AG20443 (cell line): Measurements from ENCODE around the gene IL22RA1.

Source experiments
- DNase-seq: peaks from one replicate; pipeline ENCODE4 v3.0.0; 2012; ENCODE audit warnings: low spot score, mixed read lengths

Gene IL22RA1

GRCh38 chr1:24097663-24098062 is 45.3 kb downstream of the IL22RA1 start:
- DNase-seq: no peak

GRCh38 chr1:24096739-24097103 is 46.2 kb downstream of the IL22RA1 start:
- DNase-seq: no peak

GRCh38 chr1:24096009-24096738 is 46.8 kb downstream of the IL22RA1 start:
- DNase-seq: no peak

GRCh38 chr1:24095140-24095859 is 47.6 kb downstream of the IL22RA1 start:
- no peak for DNase-seq

- no peak for DNase-seq
These were observed 48.4 kb downstream of the IL22RA1 start for GRCh38 chr1:24094554-24094953.

- DNase-seq: no peak
These were observed 49.2 kb downstream of the IL22RA1 start for GRCh38 chr1:24093732-24094131.

GRCh38 chr1:24092979-24093378 is 50.0 kb downstream of the IL22RA1 start:
- no peak for DNase-seq

- DNase-seq: no peak
These were observed 50.9 kb downstream of the IL22RA1 start for GRCh38 chr1:24091971-24092482.

- DNase-seq: no peak
These were observed 52.2 kb downstream of the IL22RA1 start for GRCh38 chr1:24090736-24091135.

GRCh38 chr1:24089743-24090555 is 53.0 kb downstream of the IL22RA1 start:
- no peak for DNase-seq

- no peak for DNase-seq
These were observed 53.8 kb downstream of the IL22RA1 start for GRCh38 chr1:24089027-24089742.

- DNase-seq: no peak
These were observed 56.5 kb downstream of the IL22RA1 start for GRCh38 chr1:24086466-24086865.

GRCh38 chr1:24085546-24085945 is 57.4 kb downstream of the IL22RA1 start:
- peak; percentile 82 for DNase-seq

- DNase-seq: no peak
These were observed 57.9 kb downstream of the IL22RA1 start for GRCh38 chr1:24085007-24085406.

- DNase-seq: no peak
These were observed 58.9 kb downstream of the IL22RA1 start for GRCh38 chr1:24084050-24084449.

- DNase-seq: no peak
These were observed 60.6 kb downstream of the IL22RA1 start for GRCh38 chr1:24082372-24082771.

GRCh38 chr1:24081190-24081589 is 61.8 kb downstream of the IL22RA1 start:
- no peak for DNase-seq

GRCh38 chr1:24080131-24080530 is 62.8 kb downstream of the IL22RA1 start:
- DNase-seq: no peak

GRCh38 chr1:24077278-24077978 is 65.5 kb downstream of the IL22RA1 start:
- no peak for DNase-seq

GRCh38 chr1:24075946-24076345 is 67.0 kb downstream of the IL22RA1 start:
- no peak for DNase-seq

GRCh38 chr1:24075590-24075854 is 67.4 kb downstream of the IL22RA1 start:
- no peak for DNase-seq
